Measurements from ENCODE around the gene UBASH3B. TPM values are rescaled to one million over a fixed set of nuclear protein-coding genes. Genes with fewer than 3 reads are reported as not detected.

The UBASH3B gene
- total RNA-seq, 1 experiment from 2014 or later, result 8.0 TPM

DNA sequence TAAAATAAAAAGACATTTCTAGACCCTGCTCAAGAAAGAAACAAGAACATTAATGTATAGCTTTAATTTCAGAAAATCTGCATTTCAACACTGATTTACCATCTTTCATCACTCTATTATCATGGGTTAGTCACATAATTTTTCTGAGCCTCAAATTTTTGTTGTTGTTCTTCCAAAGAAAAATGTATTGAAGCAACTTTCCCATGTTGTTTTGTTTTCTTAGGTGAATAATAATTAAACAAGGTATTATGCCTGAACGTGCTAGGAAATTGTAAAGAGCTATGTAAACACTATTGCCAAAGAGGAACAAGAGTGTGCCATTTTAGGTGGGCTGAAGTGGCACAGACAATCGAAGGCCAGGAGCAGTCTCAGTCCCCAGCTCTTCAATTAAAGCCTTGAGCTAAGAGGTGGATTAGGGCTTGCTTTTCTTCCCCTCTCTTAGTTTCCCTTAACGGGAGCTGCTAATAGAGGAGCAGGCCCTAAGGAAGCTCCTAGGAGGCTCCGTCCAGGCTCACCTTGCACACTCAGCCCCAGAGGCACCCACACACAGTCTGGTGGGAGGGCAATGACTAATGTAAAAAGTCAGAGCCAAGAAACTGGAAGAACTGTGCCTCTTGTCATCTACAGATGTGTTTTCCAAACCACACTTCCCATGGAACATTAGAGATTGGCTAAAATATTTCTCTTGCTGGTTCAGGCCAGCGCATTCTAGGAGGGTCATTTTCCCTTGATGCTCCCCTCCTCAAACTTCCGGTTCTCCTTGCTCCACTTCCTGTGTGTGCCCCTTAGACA, 8.8 kb upstream of the UBASH3B start:
- Histone ChIP-seq H4K8ac (replicated peaks; ENCODE audit: insufficient read length, low read depth, low read length) (no peak overlapping the region), H2BK12ac (ENCODE audit: insufficient read length, low read depth, low read length) (no peak overlapping the region), H3K9me3 (ENCODE audit: control insufficient read depth, low read depth, low read length) (no peaks in the 10 kb centered on the region), H3K27me3 (ENCODE audit: insufficient read depth, low read length) (no peaks in the 10 kb centered on the region), H4K5ac (ENCODE audit: insufficient read length, low read depth, low read length) (no peak overlapping the region), H3T11ph (ENCODE audit: low read length) (no peak overlapping the region), H3K79me2 (ENCODE audit: insufficient read depth, low read length) (no peaks in the 10 kb centered on the region), H3K14ac (ENCODE audit: insufficient read depth, low read length) (no peak overlapping the region), H3K4me2 (ENCODE audit: insufficient read depth, insufficient read length, low read length) (no peak overlapping the region), H3K4me1 (ENCODE audit: insufficient read depth, low read length) (no peaks in the 10 kb centered on the region; the same call in 1 of the 2 replicates), H3K23ac (ENCODE audit: insufficient read length, low read depth, low read length) (no peak overlapping the region), H3K18ac (ENCODE audit: insufficient read length, low read depth, low read length) (no peak overlapping the region), H2AFZ (ENCODE audit: low read length) (no peak overlapping the region), H2BK15ac (ENCODE audit: low read depth, low read length) (no peak overlapping the region), H3K79me1 (ENCODE audit: insufficient read depth, low read depth, low read length, poor library complexity, severe bottlenecking) (no peaks in the 10 kb centered on the region), H3K4ac (ENCODE audit: low read depth, low read length) (no peak overlapping the region), H2BK20ac (ENCODE audit: low read depth, low read length, poor library complexity, severe bottlenecking) (no peak overlapping the region), H3K9ac (ENCODE audit: extremely low read depth, insufficient read length, low read length) (no peak overlapping the region), H3K56ac (ENCODE audit: insufficient read length, low read depth, low read length) (no peak overlapping the region), H3K27ac (ENCODE audit: insufficient read length, low read depth, low read length) (no peak overlapping the region), H4K91ac (ENCODE audit: insufficient read length, low read depth, low read length) (no peak overlapping the region), H2BK120ac (ENCODE audit: low read depth, low read length, poor library complexity, severe bottlenecking) (no peak overlapping the region), H3K23me2 (ENCODE audit: insufficient read length, low read depth, low read length, poor library complexity, severe bottlenecking) (no peaks in the 10 kb centered on the region), H2AK5ac (ENCODE audit: insufficient read length, low read length) (no peak overlapping the region), H2BK5ac (ENCODE audit: insufficient read length, low read length) (no peak overlapping the region), H4K20me1 (ENCODE audit: control insufficient read depth, insufficient read depth, insufficient read length) (no peaks in the 10 kb centered on the region)
- Mint-ChIP-seq H3K4me1 (peaks cover 0 to 3% of the 10 kb centered on the region in 2 experiments; a peak in 2 of 4 replicates), H3K4me3 (no peak overlapping the region), H3K27me3 (ENCODE audit: low read depth) (peaks cover 7% of the 10 kb centered on the region), H3K36me3 (ENCODE audit: insufficient read depth in 1 of 3, low read depth in 3 of 3) (no peaks in the 10 kb centered on the region), H3K27ac (no peak overlapping the region), H3K9me3 (no peaks in the 10 kb centered on the region)
- TF ChIP-seq, protein P1, sequence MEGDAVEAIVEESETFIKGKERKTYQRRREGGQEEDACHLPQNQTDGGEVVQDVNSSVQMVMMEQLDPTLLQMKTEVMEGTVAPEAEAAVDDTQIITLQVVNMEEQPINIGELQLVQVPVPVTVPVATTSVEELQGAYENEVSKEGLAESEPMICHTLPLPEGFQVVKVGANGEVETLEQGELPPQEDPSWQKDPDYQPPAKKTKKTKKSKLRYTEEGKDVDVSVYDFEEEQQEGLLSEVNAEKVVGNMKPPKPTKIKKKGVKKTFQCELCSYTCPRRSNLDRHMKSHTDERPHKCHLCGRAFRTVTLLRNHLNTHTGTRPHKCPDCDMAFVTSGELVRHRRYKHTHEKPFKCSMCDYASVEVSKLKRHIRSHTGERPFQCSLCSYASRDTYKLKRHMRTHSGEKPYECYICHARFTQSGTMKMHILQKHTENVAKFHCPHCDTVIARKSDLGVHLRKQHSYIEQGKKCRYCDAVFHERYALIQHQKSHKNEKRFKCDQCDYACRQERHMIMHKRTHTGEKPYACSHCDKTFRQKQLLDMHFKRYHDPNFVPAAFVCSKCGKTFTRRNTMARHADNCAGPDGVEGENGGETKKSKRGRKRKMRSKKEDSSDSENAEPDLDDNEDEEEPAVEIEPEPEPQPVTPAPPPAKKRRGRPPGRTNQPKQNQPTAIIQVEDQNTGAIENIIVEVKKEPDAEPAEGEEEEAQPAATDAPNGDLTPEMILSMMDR (conservative IDR thresholded peaks at IDR 0.05), result no peak
- WGBS (ENCODE audit: extremely low coverage, insufficient read length, low lambda C conversion rate), result no CpG with 5 or more reads among the region's 6 CpGs
- no peak for DNase-seq
